IPS-15b (cell line): ENCODE measurements around the gene LRRN4.

Source experiments
- H3K27me3 ChIP-seq: one replicate; pipeline ENCODE4 v1.6.1; 2013; ENCODE audit warnings: low read length; ENCODE audit not compliant: control insufficient read depth, insufficient read depth
- H3K36me3 ChIP-seq: one replicate; pipeline ENCODE4 v1.6.1; 2013; ENCODE audit warnings: low read length; ENCODE audit not compliant: control insufficient read depth, insufficient read depth
- H3K4me1 ChIP-seq: one replicate; pipeline ENCODE4 v1.6.1; 2013; ENCODE audit warnings: mild to moderate bottlenecking, low read length; ENCODE audit not compliant: control insufficient read depth, insufficient read depth
- H3K4me3 ChIP-seq: one replicate; pipeline ENCODE4 v1.5.1; 2013; ENCODE audit warnings: low read depth, low read length
- H3K9ac ChIP-seq: one replicate; pipeline ENCODE4 v1.6.1; 2013; ENCODE audit warnings: low read depth, mild to moderate bottlenecking, low read length
- H3K9me3 ChIP-seq: one replicate; pipeline ENCODE4 v1.6.1; 2013; ENCODE audit warnings: mild to moderate bottlenecking, low read length; ENCODE audit not compliant: control insufficient read depth, insufficient read depth

LRRN4 gene

DNA sequence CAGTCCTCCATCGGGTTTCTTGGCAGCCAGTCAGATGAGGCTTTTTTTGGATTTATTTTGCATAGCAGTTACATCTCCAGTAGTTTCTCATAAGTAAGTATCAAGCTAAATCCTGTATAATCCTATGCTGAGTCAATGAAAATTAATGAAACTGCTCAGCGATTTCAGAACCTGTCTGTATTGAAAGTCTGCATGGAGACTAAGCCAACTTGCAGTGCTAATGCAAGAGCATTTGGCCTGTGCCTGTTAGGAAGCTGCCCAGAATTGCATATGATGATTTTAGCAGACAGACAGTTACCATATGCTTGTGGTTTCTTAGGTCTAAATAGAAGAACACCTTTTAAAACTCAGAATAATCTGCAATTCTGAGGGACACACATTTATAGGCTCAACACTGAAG is 25.2 kb upstream of the LRRN4 start:
- Histone ChIP-seq H3K4me3 (no peak overlapping the region), H3K9me3 (no peaks in the 10 kb centered on the region), H3K4me1 (no peaks in the 10 kb centered on the region), H3K36me3 (peaks cover 13% of the 10 kb centered on the region), H3K9ac (no peak overlapping the region), H3K27me3 (no peaks in the 10 kb centered on the region)

DNA sequence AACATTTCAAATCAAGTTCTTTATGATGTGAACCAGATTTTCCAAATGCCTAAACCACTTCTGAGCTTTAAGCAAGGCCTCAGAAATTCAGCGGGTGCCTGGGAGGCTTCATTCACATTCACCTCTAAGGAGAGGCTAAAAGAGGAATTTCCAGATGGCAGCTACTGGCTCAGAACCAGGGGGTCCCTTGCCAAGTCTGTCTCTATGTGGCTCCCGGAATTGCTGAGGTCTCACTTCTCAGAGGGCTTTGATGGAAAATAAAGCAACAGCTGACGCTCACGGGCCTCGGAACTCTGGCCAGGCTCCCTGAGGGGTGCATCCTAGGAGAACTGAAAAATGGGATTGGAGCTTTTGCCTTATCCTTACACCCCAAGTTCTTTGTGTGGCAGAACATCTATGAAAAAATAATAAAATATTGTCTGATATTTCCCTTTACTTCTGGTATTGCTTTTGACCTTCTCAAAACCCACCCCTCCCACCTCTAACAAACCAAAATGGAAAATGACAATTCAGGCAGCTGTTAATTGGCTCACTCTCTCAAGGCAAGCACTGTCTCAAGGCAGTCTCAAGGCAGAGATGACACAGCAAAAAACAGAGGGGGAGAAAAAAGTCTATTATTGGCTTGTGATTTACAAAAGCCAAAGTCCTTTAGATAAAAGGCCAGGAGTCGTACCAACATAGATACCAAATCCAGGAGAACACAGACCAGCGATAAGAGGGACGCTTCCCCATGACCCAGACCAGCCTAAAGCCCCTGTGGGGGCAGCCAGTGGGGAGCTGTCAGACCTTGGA is 21.8 kb upstream of the LRRN4 start:
- Histone ChIP-seq H3K4me1 (no peaks in the 10 kb centered on the region), H3K9ac (no peak overlapping the region), H3K9me3 (no peaks in the 10 kb centered on the region), H3K36me3 (peaks cover 10% of the 10 kb centered on the region), H3K27me3 (no peaks in the 10 kb centered on the region), H3K4me3 (no peak overlapping the region)

DNA sequence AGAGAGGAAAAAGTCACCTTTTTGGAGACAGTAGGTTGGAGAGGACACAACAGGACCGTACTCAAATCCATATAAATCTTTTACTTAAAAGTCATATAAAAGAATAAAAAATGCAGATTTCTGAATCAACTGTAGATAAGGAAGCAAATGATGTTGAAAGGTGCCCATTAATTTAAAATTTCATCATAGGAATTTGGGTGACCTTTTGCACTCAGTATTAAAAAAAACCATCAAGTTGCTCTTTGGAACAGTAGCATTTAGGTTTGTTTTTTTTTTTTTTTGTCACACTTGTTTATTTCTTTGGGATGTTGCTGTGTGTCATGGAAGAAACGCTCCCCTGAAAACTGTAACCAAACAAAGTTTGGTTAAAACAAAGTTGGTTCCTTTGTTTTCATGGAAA is 20.9 kb upstream of the LRRN4 start:
- no peaks in the 10 kb centered on the region for H3K4me1 ChIP-seq
- H3K9me3 ChIP-seq, result no peaks in the 10 kb centered on the region
- H3K9ac ChIP-seq, result no peak overlapping the region
- no peaks in the 10 kb centered on the region for H3K27me3 ChIP-seq
- no peak overlapping the region for H3K4me3 ChIP-seq
- H3K36me3 ChIP-seq, result peaks cover 10% of the 10 kb centered on the region

DNA sequence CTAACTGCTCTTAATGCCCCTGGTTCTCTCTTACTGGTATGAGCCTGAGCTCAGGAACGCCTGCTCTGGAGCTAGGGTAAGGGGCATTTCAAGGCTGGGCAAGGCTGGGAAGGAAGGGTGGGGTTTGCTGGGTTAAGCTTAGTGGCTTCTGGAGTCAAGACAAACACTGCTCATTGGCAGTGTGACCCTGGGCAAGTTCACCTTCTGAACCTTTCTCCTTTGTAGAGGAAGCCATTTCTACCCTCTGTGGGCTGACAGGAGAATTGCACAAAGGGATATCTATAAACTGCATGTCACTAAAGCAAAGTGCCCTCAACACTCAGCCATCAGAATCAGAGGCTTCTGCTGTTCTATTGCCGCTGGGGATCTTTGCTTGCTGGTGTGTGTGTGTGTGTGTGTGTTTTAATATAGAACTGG is 20.3 kb upstream of the LRRN4 start:
- H3K4me1 ChIP-seq, result no peaks in the 10 kb centered on the region
- H3K9me3 ChIP-seq, result no peaks in the 10 kb centered on the region
- H3K36me3 ChIP-seq, result peaks cover 10% of the 10 kb centered on the region
- no peaks in the 10 kb centered on the region for H3K27me3 ChIP-seq
- no peak overlapping the region for H3K9ac ChIP-seq
- H3K4me3 ChIP-seq, result no peak overlapping the region

DNA sequence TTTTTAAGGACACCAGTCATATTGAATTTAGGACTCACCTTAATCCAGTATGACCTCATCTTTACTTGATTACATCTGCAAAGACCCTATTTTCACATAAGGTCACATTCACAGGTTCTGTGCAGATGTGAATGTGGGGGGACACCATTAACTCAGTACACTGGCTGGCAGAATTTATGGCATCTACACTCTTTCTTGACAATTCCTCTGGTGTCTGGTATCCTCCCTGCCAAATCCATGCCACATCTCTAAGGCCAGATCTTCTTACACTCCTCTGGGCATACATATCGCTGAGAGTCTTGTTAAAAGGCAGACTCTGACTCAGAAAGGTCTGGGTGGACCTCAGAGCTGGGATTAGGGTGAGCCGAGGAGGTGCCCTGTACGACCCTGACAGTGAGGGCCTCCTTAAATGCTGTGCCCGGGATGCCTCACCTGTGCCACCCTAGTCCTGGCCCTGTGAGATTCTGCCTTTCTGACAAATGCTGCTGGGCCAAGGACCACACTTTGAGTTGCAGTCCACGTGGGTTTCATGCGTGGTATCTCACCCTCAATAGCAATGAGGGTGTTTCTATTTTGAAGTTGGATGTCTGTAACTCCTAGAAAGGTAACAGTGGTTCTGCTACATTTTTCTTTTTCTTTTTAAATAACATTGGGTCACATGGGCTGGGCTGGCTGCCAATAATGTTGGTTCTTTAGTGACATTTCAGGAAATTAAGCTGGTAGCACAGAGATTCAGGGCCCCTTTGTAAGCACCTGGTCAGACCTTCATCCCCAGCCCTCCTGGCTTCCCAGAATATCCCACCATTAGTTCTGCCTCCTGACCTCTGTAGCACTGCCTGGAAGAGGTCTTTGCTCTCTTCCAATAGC is 17.2 kb upstream of the LRRN4 start:
- Histone ChIP-seq H3K9me3 (no peaks in the 10 kb centered on the region), H3K4me3 (no peak overlapping the region), H3K4me1 (no peaks in the 10 kb centered on the region), H3K36me3 (peaks cover 4% of the 10 kb centered on the region), H3K27me3 (no peaks in the 10 kb centered on the region), H3K9ac (no peak overlapping the region)

DNA sequence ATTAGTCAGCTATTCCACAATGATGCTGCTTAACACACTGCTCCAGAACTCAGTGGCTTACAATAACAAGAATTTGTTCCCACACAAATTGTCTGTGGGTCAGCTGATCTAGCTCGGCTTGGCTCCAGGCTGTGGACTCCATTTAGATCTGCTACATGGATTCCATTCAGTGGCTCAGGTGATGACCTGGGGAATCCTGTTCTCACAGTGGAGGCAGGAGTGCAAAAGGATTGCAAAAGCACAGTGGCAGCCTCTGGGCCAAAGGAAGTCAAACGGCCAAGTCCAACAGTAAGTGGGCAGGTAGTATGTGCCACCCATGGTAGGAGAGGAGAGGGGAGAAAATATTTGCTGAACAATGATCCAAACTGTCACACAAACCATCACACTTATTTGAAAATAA is 15.8 kb upstream of the LRRN4 start:
- H3K9me3 ChIP-seq, result no peaks in the 10 kb centered on the region
- no peaks in the 10 kb centered on the region for H3K36me3 ChIP-seq
- H3K9ac ChIP-seq, result no peak overlapping the region
- no peak overlapping the region for H3K4me3 ChIP-seq
- no peaks in the 10 kb centered on the region for H3K4me1 ChIP-seq
- no peaks in the 10 kb centered on the region for H3K27me3 ChIP-seq

DNA sequence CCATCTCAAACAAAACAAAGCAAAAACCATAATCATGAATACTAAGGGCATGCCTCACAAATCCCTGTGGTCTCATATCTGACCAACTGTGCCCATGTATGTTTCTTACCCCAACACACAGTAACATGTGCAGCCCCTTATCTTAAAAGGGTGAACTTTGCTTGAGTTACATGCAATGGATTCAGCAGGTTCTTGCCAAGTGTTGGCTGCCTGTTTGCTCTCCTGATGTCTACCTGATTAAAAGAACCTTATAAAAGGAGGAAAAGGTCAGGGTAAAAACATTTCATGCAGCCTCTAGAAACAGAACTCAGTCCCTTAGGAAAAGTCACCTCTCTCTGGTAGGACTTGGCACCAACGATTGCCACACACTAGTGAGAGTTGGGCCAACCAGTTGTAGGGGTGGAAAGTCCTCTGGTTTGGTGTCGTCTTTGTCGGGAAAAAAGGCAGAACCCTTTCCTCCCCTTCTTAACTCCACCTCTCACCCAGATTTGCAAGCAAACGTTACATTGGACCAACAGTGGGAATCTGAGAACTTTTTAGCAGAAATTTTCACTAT is 14.0 kb upstream of the LRRN4 start:
- no peaks in the 10 kb centered on the region for H3K4me1 ChIP-seq
- H3K9me3 ChIP-seq, result no peaks in the 10 kb centered on the region
- H3K4me3 ChIP-seq, result no peak overlapping the region
- no peak overlapping the region for H3K9ac ChIP-seq
- no peaks in the 10 kb centered on the region for H3K27me3 ChIP-seq
- H3K36me3 ChIP-seq, result no peaks in the 10 kb centered on the region

DNA sequence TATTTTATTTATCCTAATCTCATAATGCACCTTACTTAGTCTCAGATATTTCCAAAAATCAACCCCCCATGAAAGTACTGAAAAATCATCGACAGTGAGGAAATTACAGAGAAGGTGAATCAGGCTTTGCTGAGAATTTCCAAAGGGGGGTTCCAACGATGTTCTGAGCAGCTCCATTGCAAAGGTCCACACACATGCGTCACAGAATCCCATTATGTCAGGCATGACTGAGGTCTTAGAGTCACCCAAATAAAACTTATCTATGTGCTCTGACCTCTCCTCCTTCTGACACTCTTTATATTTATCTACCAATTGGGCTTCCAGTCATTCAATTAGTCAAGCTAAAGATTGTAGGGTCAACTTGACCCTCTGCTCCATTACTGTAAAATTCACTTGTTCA is 12.7 kb upstream of the LRRN4 start:
- Histone ChIP-seq H3K9me3 (no peaks in the 10 kb centered on the region), H3K27me3 (no peaks in the 10 kb centered on the region), H3K4me1 (no peaks in the 10 kb centered on the region), H3K9ac (no peak overlapping the region), H3K4me3 (no peak overlapping the region), H3K36me3 (no peaks in the 10 kb centered on the region)

DNA sequence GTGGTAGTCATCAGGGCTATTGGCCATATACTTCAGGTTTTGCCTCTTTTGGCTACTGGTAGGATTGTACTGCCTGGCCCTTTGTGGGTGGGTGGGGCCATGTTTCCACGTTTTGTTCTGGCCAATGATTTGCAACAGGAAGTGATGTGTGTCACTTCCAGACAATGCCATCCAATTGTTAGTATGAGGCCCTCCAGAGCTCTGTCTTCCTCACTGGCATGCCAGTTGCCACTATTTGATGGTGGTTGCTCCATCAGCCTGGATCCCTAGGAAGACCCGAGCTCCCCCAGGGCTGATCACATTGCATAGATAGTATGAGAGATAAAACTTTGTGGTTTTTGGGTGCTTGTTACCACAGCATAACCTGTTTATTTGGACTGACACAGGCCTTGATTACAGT is 7.7 kb upstream of the LRRN4 start:
- Histone ChIP-seq H3K4me3 (no peak overlapping the region), H3K36me3 (no peaks in the 10 kb centered on the region), H3K9me3 (no peaks in the 10 kb centered on the region), H3K4me1 (no peaks in the 10 kb centered on the region), H3K9ac (no peak overlapping the region), H3K27me3 (no peaks in the 10 kb centered on the region)

DNA sequence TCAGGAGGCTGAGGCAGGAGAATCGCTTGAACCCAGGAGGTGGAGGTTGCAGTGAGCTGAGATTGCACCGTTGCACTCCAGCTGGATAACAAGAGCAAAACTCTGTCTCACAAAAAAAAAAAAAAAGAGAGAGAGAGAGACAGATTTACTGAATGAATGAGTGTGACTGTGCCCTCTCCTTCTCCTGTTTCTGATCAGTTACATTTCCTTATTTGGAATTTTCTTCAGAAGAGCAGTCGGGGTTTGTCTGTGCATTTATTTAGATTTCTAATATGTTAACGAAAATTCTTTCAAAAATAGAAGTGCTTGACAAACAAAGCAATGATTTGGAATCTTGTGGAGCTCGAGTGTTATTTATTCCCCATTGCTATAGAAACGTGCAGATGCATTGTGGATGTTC is 6.4 kb upstream of the LRRN4 start:
- Histone ChIP-seq H3K4me3 (no peak overlapping the region), H3K9ac (no peak overlapping the region), H3K4me1 (no peaks in the 10 kb centered on the region), H3K27me3 (no peaks in the 10 kb centered on the region), H3K36me3 (no peaks in the 10 kb centered on the region), H3K9me3 (no peaks in the 10 kb centered on the region)

DNA sequence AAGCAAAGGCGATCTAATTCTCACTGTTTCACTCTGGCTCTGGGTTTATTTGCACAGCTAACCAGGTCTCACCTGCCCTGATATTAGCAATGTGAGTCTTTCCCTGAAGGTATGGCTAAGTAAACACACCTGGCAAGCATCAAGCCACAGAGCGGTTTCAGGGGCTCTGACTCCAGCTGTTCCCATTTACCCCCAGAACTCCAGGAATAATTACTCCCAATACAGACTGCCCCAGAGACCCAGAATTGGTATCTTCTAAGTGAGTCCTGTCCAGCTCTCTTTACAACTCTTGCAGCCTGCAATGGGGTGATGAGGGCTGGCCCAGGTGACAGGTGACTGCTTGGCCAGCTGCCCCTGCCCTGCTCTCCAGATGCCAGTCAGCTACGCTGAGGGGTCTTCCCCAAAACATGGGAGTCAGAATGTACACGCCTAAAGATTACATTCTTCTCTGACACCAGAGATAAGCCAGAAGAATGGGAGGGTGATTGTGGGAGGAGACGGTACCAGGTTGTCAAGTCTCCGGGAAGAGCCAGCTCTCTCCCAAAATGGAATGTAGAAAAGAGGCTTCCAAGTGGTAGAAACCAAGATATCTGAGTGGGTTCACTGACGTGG is 4.9 kb upstream of the LRRN4 start:
- H3K9me3 ChIP-seq, result no peaks in the 10 kb centered on the region
- H3K9ac ChIP-seq, result no peak overlapping the region
- peaks cover 6% of the 10 kb centered on the region for H3K27me3 ChIP-seq
- peaks cover 2% of the 10 kb centered on the region for H3K4me1 ChIP-seq
- H3K4me3 ChIP-seq, result no peak overlapping the region
- H3K36me3 ChIP-seq, result no peaks in the 10 kb centered on the region
